ENCODE measurements around the gene SOX1.

The SOX1 gene

DNA sequence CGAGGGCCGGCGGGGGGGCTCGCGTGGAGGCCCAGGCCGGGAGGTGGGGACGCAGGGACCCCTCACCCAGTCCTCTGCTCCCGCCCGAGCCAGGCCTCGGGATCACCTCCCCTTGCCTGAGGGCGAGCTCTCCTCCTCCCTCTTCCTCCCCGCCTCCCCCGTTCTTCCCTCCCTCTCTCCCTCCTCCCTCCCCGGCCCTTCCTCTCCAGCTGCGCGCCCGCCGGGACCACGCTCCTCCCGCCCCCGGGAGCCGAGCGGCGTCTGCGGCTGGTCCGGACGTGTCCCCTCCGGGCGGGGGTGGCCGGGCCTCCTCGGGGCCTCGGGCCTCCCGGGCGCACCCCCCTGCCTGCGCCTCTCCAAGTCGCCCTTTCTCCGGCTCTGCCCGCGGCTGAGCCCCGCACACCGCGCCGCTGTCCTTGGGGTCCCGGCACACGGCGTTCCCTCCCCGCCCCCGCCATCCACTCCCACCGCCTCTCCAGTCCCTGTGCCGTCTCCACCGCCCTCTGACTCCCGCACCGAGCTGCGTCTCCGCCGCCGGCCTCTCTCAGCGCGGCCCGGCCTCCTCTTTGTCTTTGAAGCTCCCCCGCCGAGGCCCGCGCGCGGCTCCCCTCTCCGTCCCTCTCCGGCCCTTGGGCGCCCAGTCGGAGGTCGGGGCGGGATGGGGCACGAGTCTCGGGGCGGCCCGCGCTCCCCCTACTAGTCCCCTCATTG, 5.7 kb downstream of the SOX1 start:
- DNase-seq (ENCODE audit: low read depth in 2 of 2): no peak

DNA sequence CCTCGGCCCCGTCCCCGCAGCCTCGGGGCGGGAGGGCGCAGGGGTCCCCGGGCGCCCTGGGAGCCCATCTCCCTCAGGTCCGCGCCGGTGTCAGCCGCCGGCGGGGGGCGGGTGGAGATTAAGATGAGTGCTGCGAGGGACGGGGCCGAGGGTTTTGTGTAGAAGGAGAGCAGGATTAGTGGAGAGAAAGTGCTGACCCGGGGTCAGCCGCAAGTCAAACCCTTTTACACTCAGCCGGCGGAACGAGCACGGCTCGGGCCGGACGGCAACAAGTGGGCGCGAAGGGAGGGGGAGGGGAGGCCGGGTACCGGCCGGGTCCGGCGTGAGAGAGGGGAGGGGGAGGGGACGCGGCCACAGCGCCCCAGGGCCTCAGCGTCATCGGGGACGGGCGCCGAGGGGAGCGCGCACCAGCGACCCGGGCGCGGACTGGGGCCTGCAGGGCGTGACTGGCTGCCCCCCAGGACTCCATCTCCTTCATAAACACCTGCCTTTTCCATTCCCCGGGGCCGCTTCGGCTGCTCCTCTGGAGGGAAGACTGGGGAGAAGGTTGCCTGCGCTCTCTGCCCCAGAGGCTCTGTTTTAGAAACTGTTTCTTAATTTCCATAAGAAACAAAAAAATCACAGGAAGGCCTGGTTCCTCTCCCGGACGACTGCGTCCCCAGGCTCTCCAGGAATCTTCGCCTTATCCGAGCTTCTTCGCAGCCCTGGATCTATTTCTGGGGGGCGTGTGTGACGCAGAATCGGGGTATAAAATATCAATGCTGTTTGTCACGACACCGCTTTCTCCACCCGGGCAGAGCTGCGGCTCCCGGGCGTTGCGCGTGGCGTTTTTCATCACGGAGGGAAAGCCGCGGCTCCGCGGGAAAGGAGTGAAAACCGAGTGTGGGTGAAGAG, 6.5 kb downstream of the SOX1 start:
- DNase-seq (ENCODE audit: low read depth in 2 of 2): no peak

- no peak for DNase-seq (ENCODE audit: low read depth in 2 of 2)
Observed at GRCh38 chr13:112074139-112074865, 7.4 kb downstream of the SOX1 start.

DNA sequence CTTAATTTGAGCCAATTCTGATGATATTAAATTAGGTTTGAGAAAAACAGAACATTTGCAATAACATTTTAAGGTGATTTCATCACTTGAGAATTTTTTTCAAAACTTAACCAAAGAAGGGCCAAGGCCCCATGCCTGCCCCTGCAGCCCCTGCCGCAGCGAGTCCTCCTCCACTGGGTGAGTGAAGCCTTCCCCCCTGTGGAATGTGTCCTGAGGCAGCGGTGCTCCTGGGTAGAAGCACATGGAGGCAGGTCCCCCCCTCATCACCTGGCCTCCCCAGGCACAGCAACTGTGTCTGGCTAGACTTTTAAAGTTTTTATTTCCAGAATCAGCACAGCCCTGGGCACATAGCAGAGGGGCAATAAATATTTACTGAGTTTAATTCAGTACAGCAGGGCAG, 10.8 kb downstream of the SOX1 start:
- DNase-seq (ENCODE audit: low read depth in 2 of 2): no peak

GRCh38 chr13:112078216-112078615, 11.3 kb downstream of the SOX1 start:
- DNase-seq (ENCODE audit: low read depth in 2 of 2): no peak

DNA sequence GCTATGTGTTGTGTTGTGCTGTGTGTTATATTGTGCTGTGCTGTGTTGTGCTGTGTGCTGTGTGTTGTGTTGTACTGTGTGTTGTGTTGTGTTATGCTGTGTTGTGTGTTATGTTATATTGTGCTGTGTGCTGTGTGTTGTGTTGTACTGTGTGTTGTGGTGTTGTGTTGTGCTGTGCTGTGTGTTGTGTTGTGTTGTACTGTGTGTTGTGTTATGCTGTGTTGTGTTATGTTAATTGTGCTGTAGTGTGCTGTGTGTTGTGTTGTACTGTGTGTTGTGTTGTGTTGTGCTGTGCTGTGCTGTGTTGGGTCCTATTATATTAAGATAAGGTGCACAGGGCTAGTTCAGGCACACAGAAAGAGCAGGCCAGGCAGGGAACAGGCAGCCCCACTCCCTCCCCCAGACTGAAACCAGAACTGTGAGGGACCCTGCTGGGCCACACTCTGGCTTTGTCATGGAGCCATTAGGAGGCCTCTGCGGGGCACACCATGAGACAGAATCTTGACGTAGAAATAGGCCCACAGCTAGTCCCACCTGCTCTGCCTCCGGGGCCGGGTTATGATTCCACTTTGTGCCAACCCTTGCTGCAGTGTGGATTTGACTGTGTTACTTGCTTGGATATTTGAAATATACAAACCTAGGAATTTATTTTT, 12.1 kb downstream of the SOX1 start:
- DNase-seq (ENCODE audit: low read depth in 2 of 2): no peak

DNA sequence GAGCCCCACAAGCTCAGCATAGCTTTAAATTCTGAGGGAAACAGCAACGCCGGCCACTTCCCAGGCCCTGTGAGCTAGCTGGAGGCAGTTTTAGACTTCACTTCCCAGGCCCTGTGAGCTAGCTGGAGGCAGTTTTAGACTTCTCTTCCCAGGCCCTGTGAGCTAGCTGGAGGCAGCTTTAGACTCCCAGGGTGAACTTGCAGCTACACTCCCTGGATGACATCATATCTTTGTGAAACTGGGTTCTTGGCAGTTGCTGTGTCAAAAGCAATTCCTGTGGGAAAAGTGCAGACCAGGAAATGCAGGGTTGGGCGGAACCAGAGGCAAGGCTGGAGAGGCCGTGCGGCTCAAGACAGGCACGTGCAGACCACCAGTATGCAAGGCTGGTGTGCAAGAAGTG, 12.7 kb downstream of the SOX1 start:
- no peak for DNase-seq (ENCODE audit: low read depth in 2 of 2)

DNA sequence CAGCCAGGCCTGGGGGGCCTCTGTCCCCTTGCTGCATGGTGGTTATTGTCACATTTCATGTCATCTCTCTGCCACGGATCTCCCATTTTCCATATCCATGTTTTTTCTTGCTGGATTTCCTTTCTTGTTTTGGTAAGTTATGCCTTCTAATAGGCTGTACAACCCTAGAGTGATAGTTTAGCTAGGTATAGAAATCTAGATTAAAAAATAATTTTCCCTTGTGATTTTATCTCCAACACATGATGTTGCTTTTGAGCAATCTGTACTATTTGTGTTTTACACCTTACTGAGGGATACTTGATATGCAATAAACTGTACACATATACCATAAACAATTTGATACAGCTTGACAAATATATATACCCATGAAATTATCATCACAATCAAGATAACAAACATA, 17.0 kb downstream of the SOX1 start:
- DNase-seq (ENCODE audit: low read depth in 2 of 2): no peak

DNA sequence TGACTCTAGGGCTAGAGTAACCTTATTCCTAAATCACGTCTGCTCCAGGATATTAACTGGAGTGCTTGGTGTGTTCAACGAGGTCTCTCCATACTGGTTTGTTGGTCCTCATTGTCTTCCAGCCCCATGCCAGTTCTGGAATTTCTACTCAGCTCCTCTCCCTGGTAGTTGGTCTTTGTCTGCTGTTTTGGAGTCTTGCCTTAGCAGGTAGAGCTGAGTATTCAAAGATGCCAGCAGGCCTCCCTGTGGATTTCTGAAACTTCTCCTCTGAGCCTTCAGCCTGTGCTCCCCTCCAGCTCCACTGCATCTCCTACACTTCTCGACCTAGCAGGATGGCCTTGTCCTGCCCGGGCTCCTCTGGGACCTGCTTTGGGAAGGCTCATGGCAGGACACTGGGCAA, 25.5 kb downstream of the SOX1 start:
- DNase-seq (ENCODE audit: low read depth in 2 of 2): no peak

DNA sequence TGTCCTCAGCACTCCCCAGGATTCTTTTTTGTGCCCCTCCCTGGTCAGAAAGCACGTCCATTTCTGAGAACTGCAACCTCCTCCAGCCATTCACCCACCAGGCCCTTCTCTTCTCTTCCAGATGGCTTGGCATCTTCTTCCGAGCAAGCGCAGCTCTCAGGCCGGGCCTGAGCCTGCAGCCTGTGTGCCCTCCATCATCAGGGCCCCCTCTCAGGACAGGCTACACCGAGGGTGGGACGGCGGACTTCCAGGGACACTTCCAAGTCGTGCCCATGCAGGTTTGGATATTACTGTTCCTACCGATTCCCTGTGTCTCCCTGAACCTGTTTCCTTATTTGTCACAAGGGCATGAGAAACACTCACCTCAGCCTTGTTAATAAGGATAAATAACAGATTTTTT, 28.4 kb downstream of the SOX1 start:
- no peak for DNase-seq (ENCODE audit: low read depth in 2 of 2)

DNA sequence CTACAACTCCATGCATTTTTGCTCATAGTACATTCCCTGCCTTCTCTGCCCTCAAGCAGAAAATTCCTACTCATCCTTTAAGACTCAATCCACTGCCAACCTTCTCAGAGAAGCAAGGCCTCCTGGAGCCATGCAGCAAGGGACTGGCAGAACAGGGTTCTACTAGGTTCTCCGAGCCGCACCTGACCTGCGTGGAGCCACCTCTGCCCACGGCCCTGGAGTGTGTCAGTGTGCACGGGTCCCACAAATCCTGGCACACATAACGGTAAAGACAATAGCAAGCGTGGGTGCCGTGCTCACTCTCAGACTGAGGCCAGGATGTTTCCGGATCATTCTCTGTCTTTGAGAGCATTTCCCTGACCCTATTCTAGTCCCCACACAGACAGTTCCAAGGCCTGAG, 30.0 kb downstream of the SOX1 start:
- DNase-seq (ENCODE audit: low read depth in 2 of 2): no peak

- DNase-seq (ENCODE audit: low read depth in 2 of 2): no peak
Observed at GRCh38 chr13:112097770-112098169, 30.8 kb downstream of the SOX1 start.

- DNase-seq (ENCODE audit: low read depth in 2 of 2): no peak
Observed at GRCh38 chr13:112098699-112099098, 31.8 kb downstream of the SOX1 start.

- DNase-seq (ENCODE audit: low read depth in 2 of 2): no peak
Observed at GRCh38 chr13:112101360-112101930, 34.5 kb downstream of the SOX1 start.

- DNase-seq (ENCODE audit: low read depth in 2 of 2): no peak
Observed at GRCh38 chr13:112102243-112102642, 35.3 kb downstream of the SOX1 start.

- no peak for DNase-seq (ENCODE audit: low read depth in 2 of 2)
Observed at GRCh38 chr13:112103260-112103838, 36.4 kb downstream of the SOX1 start.

DNA sequence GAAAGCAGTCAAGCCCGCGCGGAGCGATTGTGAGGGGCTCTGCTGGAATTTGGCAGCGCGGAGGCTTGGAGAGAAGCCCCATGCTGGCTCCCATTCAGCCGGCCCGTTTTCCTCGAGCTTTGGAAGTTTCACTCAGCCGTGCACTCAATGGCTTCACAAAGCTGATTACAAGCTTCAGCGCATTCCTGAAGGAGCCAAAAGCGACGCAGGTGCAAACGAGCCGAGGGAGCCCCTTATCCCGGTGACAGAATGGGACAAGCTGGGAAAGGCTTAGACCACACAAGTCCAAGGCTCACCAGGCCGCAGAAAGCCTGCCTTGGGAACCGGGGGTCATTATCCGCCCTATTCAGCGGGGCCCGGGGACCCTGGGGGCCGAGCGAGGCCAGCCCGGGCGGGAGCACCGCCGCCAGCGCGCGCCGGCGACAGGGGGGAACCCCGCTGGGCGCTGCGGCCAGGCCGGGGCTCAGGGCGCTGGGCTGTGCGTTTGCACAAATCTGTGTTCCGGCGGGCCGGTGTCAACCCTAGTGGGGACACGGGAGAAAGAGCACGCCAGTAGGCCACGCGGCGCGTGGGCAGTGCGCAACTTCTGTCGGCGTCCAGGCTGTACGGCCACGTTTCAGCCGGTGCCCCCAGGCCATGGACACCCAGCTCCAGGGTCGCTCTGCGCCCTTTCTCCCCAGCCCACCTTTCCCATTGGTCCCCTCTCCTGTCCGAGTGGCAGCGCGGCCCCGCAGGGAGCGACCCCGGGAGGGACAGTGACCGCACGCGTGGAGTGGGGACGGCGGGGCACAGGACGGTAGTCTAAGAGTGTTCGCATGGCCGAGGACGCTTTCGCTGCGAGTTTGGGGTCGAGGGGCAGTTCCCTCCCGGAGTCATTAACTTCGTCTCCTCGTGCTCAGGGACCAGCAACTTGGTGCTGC, 37.3 kb downstream of the SOX1 start:
- no peak for DNase-seq (ENCODE audit: low read depth in 2 of 2)

- DNase-seq (ENCODE audit: low read depth in 2 of 2): no peak
Observed at GRCh38 chr13:112104881-112105234, 37.9 kb downstream of the SOX1 start.

DNA sequence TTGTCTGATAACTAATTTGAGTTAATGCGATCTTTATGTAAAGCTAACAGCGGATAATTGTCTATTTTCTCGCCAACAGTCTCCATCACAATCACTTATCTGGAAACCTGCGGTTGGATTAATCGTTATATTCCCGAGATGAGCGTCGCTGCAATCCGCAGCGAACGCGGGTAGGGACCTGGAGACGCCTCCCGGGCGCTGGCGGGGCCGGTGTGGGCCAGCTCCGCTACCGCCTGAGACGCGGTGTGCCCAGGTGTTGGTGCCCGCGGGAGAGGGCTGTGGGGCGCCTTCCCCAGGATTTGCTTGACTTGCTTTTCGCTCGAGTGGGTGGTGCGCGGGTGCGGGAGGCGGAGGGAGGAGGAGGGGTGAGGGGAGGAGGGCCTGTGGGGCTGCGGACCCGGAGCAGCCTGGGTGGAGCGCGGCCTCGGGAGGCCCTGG, 38.3 kb downstream of the SOX1 start:
- DNase-seq (ENCODE audit: low read depth in 2 of 2): no peak

- DNase-seq (ENCODE audit: low read depth in 2 of 2): no peak
Observed at GRCh38 chr13:112105892-112106291, 38.9 kb downstream of the SOX1 start.
